HG03066 (cell line): Measurements from ENCODE around the gene PSMC6.

Source experiments
- ATAC-seq: cut with Tn5 transposase; IDR thresholded peaks from one replicate; pipeline ENCODE4 v1.9.1; 2021; ENCODE audit warnings: low read depth; ENCODE audit not compliant: unreplicated experiment

The PSMC6 gene

GRCh38 chr14:52776816-52777215 is 69.8 kb downstream of the PSMC6 start:
- no peak for ATAC-seq
